DMS153 treated with DMSO at 0.1 percent for 48 hours (cell line): ENCODE data around the gene RPP30.

ENCODE experiments used
- DNase-seq: peaks from one replicate; lab custom pipeline; 2025; ENCODE audit not compliant: unreplicated experiment; lab: John Stamatoyannopoulos, UW

The RPP30 gene

DNA sequence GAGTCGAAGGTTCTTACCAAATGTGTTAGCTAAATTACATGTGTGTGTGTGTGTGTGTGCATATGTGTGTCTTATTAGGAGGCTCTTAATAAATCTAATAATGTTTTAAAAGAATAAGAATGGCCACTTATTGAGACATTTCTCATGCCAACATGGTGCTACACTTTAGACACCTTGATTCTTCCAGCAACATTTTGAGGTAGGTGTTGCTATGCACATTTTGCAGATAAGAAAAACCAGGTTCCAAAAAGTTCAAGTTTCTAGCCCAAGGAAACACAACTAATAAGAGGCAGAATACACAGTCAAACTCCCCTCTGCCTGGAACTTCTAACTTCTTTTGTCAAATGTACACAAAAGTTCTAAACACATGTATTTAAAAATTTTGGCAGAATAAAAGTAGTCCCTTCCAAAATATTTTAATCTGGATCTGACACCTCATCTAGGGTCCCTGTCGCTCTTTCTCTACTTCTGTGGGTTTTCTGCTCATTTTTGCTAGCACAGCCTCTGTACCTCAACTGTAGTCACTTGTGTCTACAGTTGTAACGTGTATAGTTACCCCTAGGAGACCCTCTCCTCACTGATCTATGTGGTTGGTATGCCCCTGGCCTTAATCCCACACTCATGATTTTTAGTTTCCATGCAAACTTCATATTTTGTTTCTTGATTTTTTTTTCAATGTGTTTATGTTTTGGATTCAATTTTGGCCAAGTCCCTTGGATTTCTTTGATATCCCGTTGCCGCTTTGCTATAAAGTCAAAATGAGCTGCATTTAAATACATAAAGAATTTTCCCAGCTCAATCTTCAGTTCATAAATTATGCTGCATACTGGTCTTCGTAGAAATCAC is 44.8 kb downstream of the RPP30 start:
- no peak for DNase-seq

GRCh38 chr10:90917238-90917967 is 45.6 kb downstream of the RPP30 start:
- no peak for DNase-seq

DNA sequence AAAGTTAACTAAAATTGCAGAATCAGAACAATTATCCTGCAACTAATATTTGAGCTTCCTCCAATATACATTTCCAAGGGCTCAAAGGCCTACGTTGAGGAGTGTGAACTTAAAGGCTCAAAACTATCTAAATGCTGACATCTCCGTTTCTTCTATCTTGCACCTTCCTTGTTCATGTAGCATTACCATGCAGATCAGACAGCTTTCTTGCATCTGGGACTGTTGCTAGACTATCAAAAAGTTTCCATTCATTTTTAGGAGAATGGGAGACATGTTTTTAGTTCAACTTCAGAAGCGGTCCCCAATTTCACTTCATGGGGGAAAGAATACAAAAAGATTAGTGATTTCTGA is 46.2 kb downstream of the RPP30 start:
- no peak for DNase-seq

GRCh38 chr10:90919683-90920574 is 48.2 kb downstream of the RPP30 start:
- DNase-seq: no peak

GRCh38 chr10:90920986-90921666 is 49.4 kb downstream of the RPP30 start, which contains the start of gene ANKRD1:
TSS of gene ANKRD1 (minus strand) at chr10:90921087. CDS start at chr10:90921027, 60 bp downstream.
- no peak for DNase-seq

DNA sequence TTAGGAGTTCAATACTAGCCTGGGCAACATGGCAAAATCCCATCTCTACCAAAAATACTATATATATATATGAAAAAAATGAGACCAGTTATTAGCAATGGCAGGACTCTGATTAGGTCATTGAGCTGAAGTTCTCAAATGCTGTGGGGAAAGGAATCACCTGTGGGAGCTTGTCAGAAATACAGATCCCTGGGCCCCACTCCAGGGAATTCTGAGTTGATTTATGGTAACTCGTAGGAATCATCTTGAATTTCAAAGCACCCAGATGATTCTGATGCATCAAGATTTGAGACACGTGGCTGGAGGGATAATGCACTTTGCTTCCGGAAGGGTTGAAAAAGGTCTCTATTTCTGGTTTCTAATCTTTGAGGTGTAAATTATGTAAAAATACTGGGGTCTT is 50.1 kb downstream of the RPP30 start:
- no peak for DNase-seq

- DNase-seq: no peak
Observed at GRCh38 chr10:90923111-90923731, 51.4 kb downstream of the RPP30 start.

DNA sequence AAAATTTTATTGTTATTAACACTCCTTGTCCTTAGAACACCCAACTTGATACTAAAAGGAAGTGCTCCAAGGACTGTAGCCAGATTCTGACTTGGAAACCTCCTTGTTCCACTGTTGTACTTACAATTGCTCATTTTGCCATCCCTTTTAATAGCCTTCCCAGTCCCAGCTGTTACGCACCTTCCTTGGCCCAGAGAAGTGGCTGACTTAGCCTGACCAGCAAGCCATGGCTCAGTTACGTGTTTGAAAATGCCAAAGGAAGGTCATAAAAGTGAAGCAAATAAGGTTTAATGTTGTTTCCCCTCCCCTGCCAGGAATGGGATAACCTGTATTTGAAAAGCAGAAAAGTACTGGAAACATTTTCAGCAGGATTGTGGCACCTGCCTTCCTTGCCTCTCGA is 52.8 kb downstream of the RPP30 start:
- no peak for DNase-seq

DNA sequence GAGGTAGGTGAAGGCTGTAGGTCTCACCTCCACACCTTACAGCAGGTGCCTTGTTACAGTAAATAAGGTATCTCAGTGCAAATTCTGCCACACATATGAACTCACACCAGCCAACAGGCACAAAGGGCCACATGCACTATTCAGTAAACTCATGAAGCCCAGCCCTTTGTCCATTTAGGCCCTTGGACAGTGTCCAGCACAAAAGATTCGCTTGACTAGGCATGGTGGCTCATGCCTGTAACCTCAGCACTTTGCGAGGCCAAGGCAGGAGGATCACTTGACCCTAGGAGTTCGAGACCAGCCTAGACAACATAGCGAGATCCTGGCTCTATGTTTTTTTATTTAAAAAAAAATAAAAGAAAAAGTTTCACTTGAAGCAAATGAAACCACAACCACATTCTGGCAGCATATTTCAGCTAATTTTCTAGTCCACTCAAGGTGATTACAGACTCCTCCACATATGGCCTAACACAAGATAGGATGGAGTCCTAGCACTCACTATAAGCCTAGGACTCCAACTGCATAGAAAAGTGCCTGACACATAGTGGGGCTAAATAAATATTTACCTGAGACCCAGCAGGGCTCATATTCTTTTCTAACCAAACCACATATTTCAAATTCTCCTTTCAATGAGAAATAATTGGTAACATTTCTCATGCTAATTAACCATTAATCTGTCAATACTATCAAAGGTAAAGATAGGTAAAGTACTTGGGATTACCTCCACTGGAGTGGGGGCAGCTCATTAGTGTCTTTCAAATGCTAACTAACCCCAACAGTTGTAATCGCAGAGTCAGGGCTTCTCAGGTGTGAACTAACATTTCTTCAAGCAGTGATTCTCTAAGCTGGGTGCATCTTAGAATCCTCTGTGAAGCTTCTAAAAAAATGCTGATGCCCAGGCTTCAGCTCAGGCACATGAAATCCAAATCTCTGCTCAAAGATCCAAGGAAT is 53.6 kb downstream of the RPP30 start:
- DNase-seq: no peak

GRCh38 chr10:90927293-90927692 is 55.5 kb downstream of the RPP30 start:
- no peak for DNase-seq

DNA sequence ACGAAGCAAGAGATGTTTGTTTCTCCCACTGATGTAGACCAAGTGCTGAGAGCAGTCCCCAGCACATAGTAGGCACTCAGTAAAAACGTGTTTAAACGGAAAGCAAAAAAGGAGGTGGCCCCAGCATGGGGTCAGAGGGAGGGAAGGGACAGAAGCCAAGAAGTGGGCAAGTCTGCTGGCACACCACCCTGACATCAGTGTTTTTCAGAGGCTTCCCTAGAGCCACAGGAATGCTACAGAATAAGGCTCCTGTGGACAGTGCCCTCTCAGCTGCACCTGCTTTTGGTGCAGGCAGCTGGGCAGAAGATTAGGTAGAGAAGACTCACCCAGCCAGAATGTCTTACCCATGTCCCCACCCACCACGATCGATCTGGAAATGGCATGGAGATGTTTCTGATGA is 57.4 kb downstream of the RPP30 start:
- no peak for DNase-seq

DNA sequence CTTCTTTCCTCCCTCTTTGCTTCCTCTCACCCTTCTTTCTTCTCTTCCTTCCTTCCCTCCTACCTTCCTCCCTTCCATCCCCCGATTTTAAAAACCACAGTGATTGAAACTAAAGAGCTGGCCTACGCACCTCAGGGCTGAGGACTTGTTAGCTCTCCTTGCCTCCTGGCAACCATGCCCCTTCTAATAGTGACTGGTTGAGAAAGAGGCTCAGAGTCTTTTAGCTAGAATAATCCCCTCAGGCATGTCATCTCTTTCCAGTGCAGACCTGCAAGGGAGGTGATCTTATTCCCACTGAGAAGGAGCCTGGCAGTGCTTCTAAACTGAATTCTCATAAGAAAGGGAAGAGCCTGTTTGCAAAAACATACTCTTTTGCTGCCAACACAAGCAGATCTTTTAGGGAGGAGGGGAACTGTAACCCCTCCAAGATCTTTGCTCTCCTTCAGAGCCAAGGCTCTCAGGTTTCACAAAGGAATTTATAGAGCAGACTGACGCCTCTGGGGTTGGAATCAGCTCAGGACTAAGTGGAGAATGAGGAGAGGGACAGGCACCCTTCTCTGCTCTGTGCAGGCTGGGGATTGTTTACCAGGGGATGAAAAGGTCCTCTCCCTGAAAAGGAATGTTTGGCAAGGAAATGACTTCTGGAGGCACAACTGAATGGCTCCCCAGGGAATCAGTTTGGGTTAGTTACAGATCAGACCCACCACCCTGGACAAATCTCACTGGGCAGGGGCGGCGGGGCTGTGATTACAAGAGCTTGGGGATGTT is 58.5 kb downstream of the RPP30 start:
- no peak for DNase-seq

- DNase-seq: no peak
Observed at GRCh38 chr10:90930971-90931871, 59.4 kb downstream of the RPP30 start.

DNA sequence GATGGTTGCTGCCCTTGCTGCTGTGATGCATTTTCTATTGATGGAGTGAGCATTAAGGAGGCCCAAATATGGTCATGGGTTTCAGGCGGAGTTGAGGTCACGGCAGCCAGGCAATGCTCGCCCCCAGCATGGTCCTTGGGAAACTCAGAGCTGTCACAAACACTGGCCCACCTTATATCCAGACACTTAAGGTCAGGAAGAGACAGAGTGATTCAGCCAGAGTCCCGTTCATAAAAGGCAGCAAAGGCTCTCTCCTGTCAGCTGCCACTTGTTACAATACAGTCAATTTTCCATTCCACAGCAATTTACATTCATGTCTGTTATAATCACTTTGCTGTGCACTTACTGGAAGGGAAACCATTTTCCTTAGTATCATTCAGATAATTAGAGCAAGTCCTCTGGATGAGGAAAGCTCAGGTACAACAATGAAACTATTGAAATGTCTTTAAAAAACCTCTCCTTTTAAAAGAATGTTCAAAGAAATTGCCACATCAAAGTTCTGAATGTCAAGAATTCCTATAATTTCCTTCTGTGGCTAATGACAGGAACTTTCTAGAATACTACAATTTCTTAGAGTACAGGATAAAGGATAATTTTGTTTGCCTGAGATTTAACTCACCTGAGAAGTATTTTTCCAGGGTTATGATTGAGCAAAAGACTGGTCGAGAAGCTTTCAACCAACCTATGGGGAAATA is 64.0 kb downstream of the RPP30 start:
- no peak for DNase-seq

DNA sequence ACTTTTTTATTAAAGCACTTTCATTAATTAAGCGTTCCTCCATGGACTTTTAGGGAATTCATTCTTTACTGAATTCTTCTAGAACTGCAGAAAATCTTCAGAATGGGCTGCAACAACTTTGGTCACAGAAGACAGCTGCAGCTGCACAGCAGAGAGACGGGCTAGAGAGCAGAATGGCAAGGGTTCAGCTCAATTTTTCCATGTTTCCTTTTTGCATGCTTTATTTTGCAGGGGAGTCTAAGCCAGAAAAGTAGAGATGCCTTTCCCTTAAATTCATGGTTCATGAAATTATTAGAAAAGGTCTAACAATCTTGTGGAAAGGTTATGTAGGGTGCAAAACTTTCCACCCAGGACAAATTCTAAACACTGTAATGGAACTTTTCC is 64.5 kb downstream of the RPP30 start:
- no peak for DNase-seq

DNA sequence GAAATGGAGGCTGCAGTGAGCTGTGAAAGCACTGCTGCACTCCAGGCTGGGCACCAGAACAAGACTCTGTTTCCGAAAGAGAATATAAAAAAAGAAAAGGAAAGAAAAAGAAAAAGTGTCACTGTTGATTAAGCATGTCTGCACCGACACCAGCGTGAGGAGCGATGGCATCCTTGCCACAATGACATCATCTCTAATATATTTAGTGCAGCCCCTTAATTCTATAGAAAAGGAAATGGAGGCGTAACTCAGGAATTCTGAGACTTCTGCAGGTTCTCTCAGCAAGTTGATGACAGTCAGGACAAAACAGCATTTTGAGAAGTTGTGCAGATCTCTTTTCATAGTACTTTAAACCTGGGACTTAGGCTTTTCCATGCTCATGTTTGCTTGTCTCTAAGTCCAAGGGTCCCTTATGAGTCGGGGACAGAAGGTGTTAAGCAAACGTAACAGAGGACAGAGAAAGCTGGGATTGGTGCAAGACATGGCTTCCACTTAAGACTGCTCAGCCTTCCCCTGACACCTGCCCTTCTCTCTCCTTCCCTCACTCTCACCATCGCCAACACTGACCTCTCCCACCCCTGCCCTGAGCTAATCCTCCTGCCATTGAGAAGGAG is 66.0 kb downstream of the RPP30 start:
- DNase-seq: no peak

DNA sequence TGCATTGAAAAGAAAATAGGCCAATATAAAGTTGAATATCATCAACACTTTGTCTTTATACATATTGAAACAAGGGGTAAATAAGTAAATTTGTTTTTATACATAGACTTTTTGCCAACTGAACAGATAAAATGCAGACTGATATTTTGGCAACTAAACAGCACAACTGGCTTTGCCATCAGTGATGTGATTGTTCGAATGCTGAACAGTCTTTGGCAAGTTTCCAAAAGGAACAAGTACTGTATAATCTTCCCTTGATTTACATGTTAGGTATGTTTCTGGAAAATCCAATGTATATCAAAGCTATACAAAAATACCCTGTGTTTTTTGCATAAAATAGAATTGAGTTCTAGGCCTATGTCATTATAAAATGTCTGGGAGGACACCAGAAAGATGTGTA is 67.3 kb downstream of the RPP30 start:
- no peak for DNase-seq
